Measurements from ENCODE around the gene GRIA2.

GRCh38 chr4:157184300-157184699, 36.2 kb upstream of the GRIA2 start:
- no peak for TF ChIP-seq ZBTB33 (IDR thresholded peaks at IDR 0.05; ENCODE audit: borderline replicate concordance, low read depth)
- no peak for TF ChIP-seq TCF12 (IDR thresholded peaks at IDR 0.05)
- TF ChIP-seq POLR2AphosphoS5 (IDR thresholded peaks at IDR 0.05; ENCODE audit: low read depth, low read length) = no peak
- TF ChIP-seq CTCF (IDR thresholded peaks at IDR 0.05) = no peak
- no peak for TF ChIP-seq JUND (IDR thresholded peaks at IDR 0.05)
- TF ChIP-seq SIN3A (IDR thresholded peaks at IDR 0.05; ENCODE audit: borderline replicate concordance, low read depth, low read length) = no peak
- TF ChIP-seq TAF1 (IDR thresholded peaks at IDR 0.05; ENCODE audit: borderline replicate concordance, low read depth, low read length) = no peak
- no peak for TF ChIP-seq ELF1 (IDR thresholded peaks at IDR 0.05)
- no peak for TF ChIP-seq EZH2phosphoT487 (IDR thresholded peaks at IDR 0.05; ENCODE audit: borderline replicate concordance, low read depth)
- no peak for TF ChIP-seq USF1 (IDR thresholded peaks at IDR 0.05; ENCODE audit: borderline replicate concordance, low read depth)
